ENCODE measurements around the gene MGAT5. TPM values are rescaled to one million over a fixed set of nuclear protein-coding genes. Genes with fewer than 3 reads are reported as not detected.

MGAT5 gene
- total RNA-seq, 4 donors from 2014 or later: 34.1 to 47.5 (median 42.6) TPM

- Histone ChIP-seq H3K27ac (peak overlapping the region in 1 of 4 donors; percentile 82), H3K27me3 (no peaks in the 10 kb centered on the region), H3K36me3 (no peaks in the 10 kb centered on the region), H3K9me3 (no peaks in the 10 kb centered on the region), H3K4me3 (no peak overlapping the region), H3K4me1 (peaks cover 0 to 55% (median 17%) of the 10 kb centered on the region in 4 donors)
- WGBS, 2 donors: 67 to 72% methylated on average over 2 of the region's 2 CpGs
- DNase-seq (ENCODE audit: low spot score in 2 of 2): no peak
- TF ChIP-seq EP300 (IDR thresholded peaks at IDR 0.05) (no peak), POLR2A (IDR thresholded peaks at IDR 0.05) (no peak), CTCF (IDR thresholded peaks at IDR 0.05) (no peak)
Observed at GRCh38 chr2:134413912-134414311, 160.0 kb downstream of the MGAT5 start.

- Histone ChIP-seq H3K4me3 (no peak overlapping the region), H3K27me3 (no peaks in the 10 kb centered on the region), H3K4me1 (peaks cover 0 to 47% (median 9%) of the 10 kb centered on the region in 4 donors), H3K27ac (no peak overlapping the region), H3K9me3 (no peaks in the 10 kb centered on the region), H3K36me3 (no peaks in the 10 kb centered on the region)
- no peak for TF ChIP-seq CTCF (IDR thresholded peaks at IDR 0.05)
- no peak for TF ChIP-seq POLR2A (IDR thresholded peaks at IDR 0.05)
- no peak for TF ChIP-seq EP300 (IDR thresholded peaks at IDR 0.05)
- DNase-seq (ENCODE audit: low spot score in 2 of 2): no peak
- WGBS, 2 donors: 90 to 91% methylated on average over 2 of the region's 2 CpGs
Observed at GRCh38 chr2:134416018-134416417, 162.1 kb downstream of the MGAT5 start.

- H3K27ac ChIP-seq: no peak overlapping the region
- H3K36me3 ChIP-seq: no peaks in the 10 kb centered on the region
- H3K4me1 ChIP-seq: peaks cover 0 to 45% (median 3%) of the 10 kb centered on the region in 4 donors
- TF ChIP-seq EP300 (IDR thresholded peaks at IDR 0.05) (no peak), POLR2A (IDR thresholded peaks at IDR 0.05) (no peak), CTCF (IDR thresholded peaks at IDR 0.05) (no peak)
- no peaks in the 10 kb centered on the region for H3K27me3 ChIP-seq
- 74 to 96% methylated on average over 1 of the region's 1 CpG for WGBS, 2 donors
- no peak for DNase-seq (ENCODE audit: low spot score in 2 of 2)
- no peak overlapping the region for H3K4me3 ChIP-seq
- H3K9me3 ChIP-seq: no peaks in the 10 kb centered on the region
Observed at GRCh38 chr2:134416637-134417036, 162.8 kb downstream of the MGAT5 start.

- TF ChIP-seq POLR2A (IDR thresholded peaks at IDR 0.05) (no peak), CTCF (IDR thresholded peaks at IDR 0.05) (no peak), EP300 (IDR thresholded peaks at IDR 0.05) (no peak)
- H3K4me3 ChIP-seq: no peak overlapping the region
- no peaks in the 10 kb centered on the region for H3K27me3 ChIP-seq
- no peak for DNase-seq (ENCODE audit: low spot score in 2 of 2)
- 48 to 60% methylated on average over 5 of the region's 5 CpGs for WGBS, 2 donors
- H3K36me3 ChIP-seq: peaks cover 0 to 6% (median 0%) of the 10 kb centered on the region in 3 donors
- H3K4me1 ChIP-seq: peaks cover 0 to 33% (median 0%) of the 10 kb centered on the region in 4 donors
- H3K27ac ChIP-seq: no peak overlapping the region
- no peaks in the 10 kb centered on the region for H3K9me3 ChIP-seq
Observed at GRCh38 chr2:134417968-134418582, 164.2 kb downstream of the MGAT5 start.

GRCh38 chr2:134420259-134420658, 166.4 kb downstream of the MGAT5 start:
- Histone ChIP-seq H3K27me3 (no peaks in the 10 kb centered on the region), H3K4me1 (peaks cover 0 to 36% (median 0%) of the 10 kb centered on the region in 4 donors), H3K4me3 (no peak overlapping the region), H3K9me3 (no peaks in the 10 kb centered on the region), H3K36me3 (peaks cover 0 to 22% (median 0%) of the 10 kb centered on the region in 3 donors), H3K27ac (peak overlapping the region in 1 of 4 donors; percentile 36)
- no peak for DNase-seq (ENCODE audit: low spot score in 2 of 2)
- WGBS, 2 donors: 61 to 69% methylated on average over 7 of the region's 7 CpGs
- TF ChIP-seq POLR2A (IDR thresholded peaks at IDR 0.05) (no peak), EP300 (IDR thresholded peaks at IDR 0.05) (no peak), CTCF (IDR thresholded peaks at IDR 0.05) (no peak)
